PC-3 (cell line): ENCODE results near the gene COPZ1. TPM values are rescaled to one million over a fixed set of nuclear protein-coding genes. Genes with fewer than 3 reads are reported as not detected.
"Not testable (repeated sequence)": the region's sequence is repeated elsewhere in the genome, so short reads cannot be mapped to it uniquely, and the experiment has no call there.

ENCODE experiments used
- ATAC-seq: fragments of 200-7000 bp; cut with Tn5 transposase; 2 replicates; pipeline ENCODE4 v1.9.1; 2020; ENCODE audit warnings: mild to moderate bottlenecking, moderate library complexity
- BruUV-seq: library from RNA; stranded (reverse); fragments of 400-500 nt; replicated peaks from 2 replicates; lab custom pipeline; 2021; lab: Mats Ljungman, UMichigan
- CTCF ChIA-PET: fragments of 300-600 bp; sonication (Branson Sonifier 250); formaldehyde crosslinking; loops from one replicate; lab custom pipeline; 2022; ENCODE audit warnings: antibody characterized with exemption; lab: Charles Lee
- POLR2A ChIA-PET: fragments of 300-600 bp; sonication (Branson Sonifier 250); formaldehyde crosslinking; loops from one replicate; lab custom pipeline; 2022; ENCODE audit warnings: antibody characterized with exemption; ENCODE audit not compliant: unreplicated experiment; lab: Charles Lee
- DNase-seq: peaks from one replicate; pipeline ENCODE4 v3.0.0-alpha.2; 2015
- H2AFZ ChIP-seq: fragments of 300-600 bp; sonication (generic); 2 replicates; pipeline ENCODE4 v1.6.0; 2016; ENCODE audit warnings: antibody characterized with exemption, low read length
- H3F3A ChIP-seq: fragments of 300-600 bp; sonication (generic); one replicate; pipeline ENCODE4 v1.6.0; 2017; ENCODE audit warnings: antibody characterized with exemption, low read length, control low read depth, mild to moderate bottlenecking; ENCODE audit not compliant: unreplicated experiment
- H3K27ac ChIP-seq: fragments of 300-600 bp; sonication (generic); 2 replicates; pipeline ENCODE4 v1.5.1; 2016; ENCODE audit warnings: mild to moderate bottlenecking, low read length
- H3K27me3 ChIP-seq: fragments of 300-600 bp; sonication (generic); 2 replicates; pipeline ENCODE4 v1.6.1; 2016; ENCODE audit warnings: low read length, mixed read lengths
- H3K36me3 ChIP-seq: fragments of 300-600 bp; sonication (generic); 2 replicates; pipeline ENCODE4 v1.6.1; 2016; ENCODE audit warnings: low read depth, mixed run types, low read length, mixed read lengths
- H3K4me1 ChIP-seq: fragments of 300-600 bp; sonication (generic); 2 replicates; pipeline ENCODE4 v1.5.1; 2016; ENCODE audit warnings: low read length; ENCODE audit not compliant: insufficient read depth
- H3K4me2 ChIP-seq: fragments of 300-600 bp; sonication (generic); 2 replicates; pipeline ENCODE4 v1.6.0; 2016; ENCODE audit warnings: low read length
- H3K4me3 ChIP-seq: fragments of 300-600 bp; sonication (generic); 2 replicates; pipeline ENCODE4 v1.5.1; 2016; ENCODE audit warnings: mild to moderate bottlenecking, low read length, mixed read lengths
- H3K79me2 ChIP-seq: fragments of 300-600 bp; sonication (generic); 2 replicates; pipeline ENCODE4 v1.6.1; 2017; ENCODE audit warnings: low read length, mixed read lengths
- H3K9ac ChIP-seq: fragments of 300-600 bp; sonication (generic); 2 replicates; pipeline ENCODE4 v1.6.0; 2016; ENCODE audit warnings: mild to moderate bottlenecking, low read length
- H3K9me2 ChIP-seq: fragments of 300-600 bp; sonication (generic); replicated peaks from 2 replicates; pipeline ENCODE4 v1.6.1; 2016; ENCODE audit warnings: mixed run types, low read length, mixed read lengths
- H3K9me3 ChIP-seq: fragments of 300-600 bp; sonication (generic); 2 replicates; pipeline ENCODE4 v1.6.1; 2016; ENCODE audit warnings: low read length, mixed read lengths
- H4K20me1 ChIP-seq: fragments of 300-600 bp; sonication (generic); 2 replicates; pipeline ENCODE4 v1.6.1; 2016; ENCODE audit warnings: low read length, mixed read lengths
- EZH2 ChIP-seq: fragments of 300-600 bp; sonication (generic); IDR thresholded peaks from one replicate; pipeline ENCODE4 v1.6.1; 2017; ENCODE audit warnings: antibody characterized with exemption, mild to moderate bottlenecking, low read length; ENCODE audit not compliant: unreplicated experiment
- EZH2phosphoT487 ChIP-seq: fragments of 300-600 bp; sonication (generic); IDR thresholded peaks from 2 replicates; pipeline ENCODE4 v1.6.1; 2018; ENCODE audit warnings: mild to moderate bottlenecking, antibody characterized with exemption, low read length, borderline replicate concordance
- intact Hi-C: fragments of 100-400 bp; cut with micrococcal nuclease; formaldehyde crosslinking; loops from 2 replicates; pipeline ENCODE4 v1.9.0; 2023
- total RNA-seq: library from RNA; depleted of rRNA; stranded (reverse); fragments of >200 nt; gene quantifications from 2 replicates; pipeline ENCODE4 v1.2.3, GENCODE V29; 2014
- TF ChIP-seq, protein P1 (sequence below): fragments of 300-600 bp; sonication (generic); conservative IDR thresholded peaks from 2 replicates; pipeline ENCODE4 v1.5.1; 2017; ENCODE audit warnings: antibody characterized with exemption, low read depth, mild to moderate bottlenecking, low read length

The COPZ1 gene
- total RNA-seq, 1 experiment from 2014 or later, result 121 TPM

DNA sequence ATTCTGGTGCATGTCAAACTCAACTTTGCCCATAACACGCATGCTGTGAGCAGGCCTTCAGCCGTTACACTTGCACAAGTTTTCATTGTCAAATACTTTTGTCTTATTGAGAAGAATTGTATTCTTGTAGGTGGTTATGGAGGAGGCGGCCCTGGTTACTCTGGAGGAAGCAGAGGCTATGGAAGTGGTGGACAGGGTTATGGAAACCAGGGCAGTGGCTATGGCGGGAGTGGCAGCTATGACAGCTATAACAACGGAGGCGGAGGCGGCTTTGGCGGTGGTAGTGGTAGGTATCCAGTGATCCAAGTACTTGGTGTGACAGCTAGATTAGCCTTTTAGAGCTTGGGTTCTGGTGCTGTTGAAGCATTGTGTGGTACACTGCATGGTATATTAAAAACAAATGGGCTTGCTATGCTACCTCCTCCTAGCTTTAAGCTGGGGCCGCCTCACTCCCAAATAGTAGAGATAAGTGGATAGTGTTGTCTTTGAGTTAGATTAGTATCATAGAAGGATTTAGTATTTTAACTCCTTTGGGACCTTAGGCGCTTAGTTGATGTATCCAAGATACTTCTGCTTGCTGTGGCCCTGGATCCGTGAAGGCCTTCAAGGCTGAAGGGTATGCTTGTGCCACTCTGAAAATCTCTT is 41.9 kb upstream of the COPZ1 start:
- peaks cover 61% of the 10 kb centered on the region for H3K79me2 ChIP-seq
- TF ChIP-seq EZH2phosphoT487 (no peak), EZH2 (no peak)
- TF ChIP-seq, protein P1, sequence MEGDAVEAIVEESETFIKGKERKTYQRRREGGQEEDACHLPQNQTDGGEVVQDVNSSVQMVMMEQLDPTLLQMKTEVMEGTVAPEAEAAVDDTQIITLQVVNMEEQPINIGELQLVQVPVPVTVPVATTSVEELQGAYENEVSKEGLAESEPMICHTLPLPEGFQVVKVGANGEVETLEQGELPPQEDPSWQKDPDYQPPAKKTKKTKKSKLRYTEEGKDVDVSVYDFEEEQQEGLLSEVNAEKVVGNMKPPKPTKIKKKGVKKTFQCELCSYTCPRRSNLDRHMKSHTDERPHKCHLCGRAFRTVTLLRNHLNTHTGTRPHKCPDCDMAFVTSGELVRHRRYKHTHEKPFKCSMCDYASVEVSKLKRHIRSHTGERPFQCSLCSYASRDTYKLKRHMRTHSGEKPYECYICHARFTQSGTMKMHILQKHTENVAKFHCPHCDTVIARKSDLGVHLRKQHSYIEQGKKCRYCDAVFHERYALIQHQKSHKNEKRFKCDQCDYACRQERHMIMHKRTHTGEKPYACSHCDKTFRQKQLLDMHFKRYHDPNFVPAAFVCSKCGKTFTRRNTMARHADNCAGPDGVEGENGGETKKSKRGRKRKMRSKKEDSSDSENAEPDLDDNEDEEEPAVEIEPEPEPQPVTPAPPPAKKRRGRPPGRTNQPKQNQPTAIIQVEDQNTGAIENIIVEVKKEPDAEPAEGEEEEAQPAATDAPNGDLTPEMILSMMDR, result no peak
- no peak for ATAC-seq
- no peaks in the 10 kb centered on the region for H3K9me3 ChIP-seq
- peaks cover 20% of the 10 kb centered on the region for H3K4me1 ChIP-seq
- H3K9ac ChIP-seq, result peak overlapping the region; percentile 99
- H3K4me3 ChIP-seq, result peak overlapping the region; percentile 88
- H3K9me2 ChIP-seq, result no peaks in the 10 kb centered on the region
- H3K4me2 ChIP-seq, result peak overlapping the region; percentile 89
- peaks cover 37% of the 10 kb centered on the region for H3F3A ChIP-seq
- DNase-seq, result no peak
- CTCF ChIA-PET, result interaction anchor here (0.5 kb wide), 1 partner anchor 31 kb away, joined by 5 read pairs; no protein-coding TSS in a partner anchor
- H2AFZ ChIP-seq, result no peak overlapping the region
- no peaks in the 10 kb centered on the region for H3K27me3 ChIP-seq
- H3K27ac ChIP-seq, result no peak overlapping the region
- BruUV-seq, result no TSS peak
- H3K36me3 ChIP-seq, result peaks cover 75% of the 10 kb centered on the region
- POLR2A ChIA-PET, result no interaction called here
- intact Hi-C loops, result no loop called here
- H4K20me1 ChIP-seq, result peaks cover 69% of the 10 kb centered on the region

DNA sequence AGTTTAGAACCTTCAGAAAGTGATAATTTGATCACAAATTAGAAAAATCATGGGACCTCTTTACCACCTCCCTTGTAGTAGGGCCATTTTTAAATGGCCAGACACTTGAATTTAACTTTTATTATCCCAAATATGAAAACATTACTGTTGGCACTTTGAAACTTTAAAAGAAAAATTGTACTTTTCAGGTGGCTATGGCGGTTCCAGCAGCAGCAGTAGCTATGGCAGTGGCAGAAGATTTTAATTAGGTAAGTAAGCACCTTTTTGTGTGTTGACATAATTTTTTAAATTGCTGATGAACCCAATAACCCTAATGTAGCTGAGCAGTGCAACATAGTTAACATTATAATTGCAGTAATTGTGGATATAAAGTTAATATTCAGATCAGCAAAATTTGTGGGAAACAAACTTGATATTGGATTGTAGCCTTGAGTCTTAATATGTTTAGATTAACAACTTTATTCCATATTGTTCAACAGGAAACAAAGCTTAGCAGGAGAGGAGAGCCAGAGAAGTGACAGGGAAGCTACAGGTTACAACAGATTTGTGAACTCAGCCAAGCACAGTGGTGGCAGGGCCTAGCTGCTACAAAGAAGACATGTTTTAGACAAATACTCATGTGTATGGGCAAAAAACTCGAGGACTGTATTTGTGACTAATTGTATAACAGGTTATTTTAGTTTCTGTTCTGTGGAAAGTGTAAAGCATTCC is 40.7 kb upstream of the COPZ1 start:
- H3K9me2 ChIP-seq, H2AFZ ChIP-seq, H3K27me3 ChIP-seq, intact Hi-C loops, H3K27ac ChIP-seq, H3K9me3 ChIP-seq, ATAC-seq, POLR2A ChIA-PET, DNase-seq: not testable (repeated sequence)
- Histone ChIP-seq H3K4me1 (peaks cover 16% of the 10 kb centered on the region), H3K4me3 (peak overlapping the region; percentile 88), H3F3A (peaks cover 40% of the 10 kb centered on the region), H4K20me1 (peaks cover 72% of the 10 kb centered on the region), H3K9ac (peak overlapping the region; percentile 99; the same call in 1 of the 2 replicates), H3K4me2 (peak overlapping the region; percentile 89), H3K36me3 (peaks cover 65% of the 10 kb centered on the region), H3K79me2 (peaks cover 49% of the 10 kb centered on the region)
- BruUV-seq, result TSS peak; percentile 1
- CTCF ChIA-PET, result interaction anchor here (0.5 kb wide), 1 partner anchor 84 kb away, joined by 3 read pairs; no protein-coding TSS in a partner anchor

DNA sequence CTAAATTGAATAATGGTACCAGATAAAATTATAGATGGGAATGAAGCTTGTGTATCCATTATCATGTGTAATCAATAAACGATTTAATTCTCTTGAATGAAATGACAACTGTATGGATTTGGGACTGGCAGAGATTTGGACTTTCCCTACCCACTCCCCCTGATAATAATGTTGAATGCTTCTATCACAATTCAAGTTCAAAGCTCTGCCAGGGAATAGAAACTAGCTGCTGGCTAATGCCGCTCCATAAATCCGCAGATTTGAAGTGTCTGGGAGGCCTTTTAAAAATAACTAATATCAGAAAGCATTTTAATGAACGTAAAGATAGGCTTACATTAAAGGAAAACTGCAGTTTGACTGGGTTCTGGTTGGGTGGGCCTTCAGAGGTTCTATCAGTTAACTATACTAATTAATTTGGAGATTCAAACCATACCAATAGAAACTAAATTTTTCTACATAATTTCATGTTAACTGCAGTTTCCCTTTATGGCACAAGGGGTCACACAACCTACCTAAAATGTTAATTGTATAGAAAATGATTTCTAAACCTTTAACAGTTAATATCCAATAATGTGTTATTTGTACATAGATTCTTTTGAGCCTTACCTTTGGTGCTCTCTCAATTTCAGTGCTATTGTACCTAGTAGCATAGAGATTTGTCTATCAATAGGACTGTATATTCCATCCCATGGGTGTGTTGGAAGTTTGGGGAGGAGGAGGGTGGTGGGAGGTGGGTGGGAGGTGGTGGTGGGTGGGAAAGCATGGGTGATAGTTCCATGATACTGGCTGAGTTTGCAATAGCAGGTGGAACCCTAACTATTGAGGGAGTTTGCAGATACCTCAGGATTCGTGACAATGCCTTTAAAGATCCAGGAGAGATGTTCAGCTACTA is 39.5 kb upstream of the COPZ1 start:
- H3K4me3 ChIP-seq, result peak overlapping the region; percentile 31; the same call in 1 of the 2 replicates
- H3F3A ChIP-seq, result peaks cover 40% of the 10 kb centered on the region
- intact Hi-C loops, result no loop called here
- H3K4me1 ChIP-seq, result peaks cover 16% of the 10 kb centered on the region
- DNase-seq (no peak), ATAC-seq (no peak)
- H2AFZ ChIP-seq, result no peak overlapping the region
- ChIA-PET CTCF (no interaction called here), POLR2A (interaction anchor here (0.7 kb wide), 1 partner anchor 8 kb away, joined by 3 read pairs; no protein-coding TSS in a partner anchor)
- H3K9me2 ChIP-seq, result no peaks in the 10 kb centered on the region
- no peaks in the 10 kb centered on the region for H3K9me3 ChIP-seq
- H3K79me2 ChIP-seq, result peaks cover 46% of the 10 kb centered on the region
- peaks cover 65% of the 10 kb centered on the region for H3K36me3 ChIP-seq
- TF ChIP-seq, protein P1, result peak; percentile 45; the same call in 1 of the 2 replicates
- no peak for TF ChIP-seq EZH2
- no peak for TF ChIP-seq EZH2phosphoT487
- H3K9ac ChIP-seq, result no peak overlapping the region
- H3K27me3 ChIP-seq, result no peaks in the 10 kb centered on the region
- H4K20me1 ChIP-seq, result peaks cover 72% of the 10 kb centered on the region
- H3K27ac ChIP-seq, result no peak overlapping the region
- H3K4me2 ChIP-seq, result peak overlapping the region; percentile 89
- no TSS peak for BruUV-seq
